ENCODE data around the gene DROSHA.
"Not testable (repeated sequence)": the region's sequence is repeated elsewhere in the genome, so short reads cannot be mapped to it uniquely, and the experiment has no call there.

DROSHA gene

DNA sequence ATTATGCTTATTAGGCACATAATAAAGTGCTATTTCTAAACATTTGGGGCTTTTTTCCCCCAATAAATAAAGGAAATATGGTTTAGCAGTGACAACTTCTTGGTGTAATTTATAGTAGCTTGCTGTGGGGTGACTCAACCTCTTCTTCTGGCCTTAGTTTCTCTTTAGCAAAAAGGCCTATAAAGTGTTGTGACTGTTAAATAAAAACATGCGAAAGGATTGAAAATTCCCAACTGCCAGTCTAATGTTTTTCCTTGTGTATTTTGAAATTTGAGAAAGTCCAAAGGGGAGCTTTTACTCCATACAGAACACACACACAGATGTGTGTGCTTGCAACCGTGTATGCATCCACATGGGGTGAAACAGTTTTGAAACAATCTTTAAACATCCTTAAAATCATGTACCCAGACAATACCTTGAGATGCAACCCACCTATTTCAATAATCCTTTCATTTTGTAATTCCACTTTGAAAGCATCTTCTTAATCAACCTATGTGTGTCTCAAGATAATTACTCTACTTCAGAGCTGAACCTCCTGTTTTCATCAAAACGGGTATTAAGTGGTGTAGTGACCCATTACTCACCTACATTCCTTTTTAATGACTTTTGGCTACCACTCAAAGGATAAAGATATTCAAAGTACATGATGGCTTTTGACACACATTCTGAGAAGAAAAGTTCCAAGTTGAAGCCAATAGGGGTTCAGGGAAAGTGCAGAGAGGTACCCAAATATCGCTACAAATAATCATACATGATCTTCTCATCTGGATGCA is 123.8 kb downstream of the DROSHA start:
- H3K4me3 ChIP-seq (ENCODE audit: low read length): no peak overlapping the region
- TF ChIP-seq ZNF274 (IDR thresholded peaks at IDR 0.05; ENCODE audit: low read depth, low read length): no peak

DNA sequence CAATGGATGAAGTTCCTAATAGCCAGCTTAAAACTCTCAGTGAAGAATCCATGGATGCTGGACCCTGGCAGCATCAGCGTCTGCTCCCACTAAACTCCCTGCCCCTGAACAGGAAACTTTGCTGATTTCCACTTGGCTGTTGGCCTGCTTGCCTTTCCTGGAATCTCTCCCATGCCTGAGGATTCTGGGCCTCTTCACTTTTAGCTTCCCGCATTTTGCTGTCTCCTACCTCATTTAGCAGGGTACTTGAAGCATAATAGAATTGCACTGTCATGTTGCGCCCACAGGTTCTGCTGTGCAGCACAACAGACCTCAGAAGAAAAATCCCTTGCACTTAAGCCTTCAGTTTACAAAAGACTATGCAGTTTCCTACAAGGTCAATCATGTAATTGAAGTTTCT is 127.6 kb downstream of the DROSHA start:
- H3K4me3 ChIP-seq (ENCODE audit: low read length): no peak overlapping the region
- TF ChIP-seq ZNF274 (IDR thresholded peaks at IDR 0.05; ENCODE audit: low read depth, low read length): no peak

DNA sequence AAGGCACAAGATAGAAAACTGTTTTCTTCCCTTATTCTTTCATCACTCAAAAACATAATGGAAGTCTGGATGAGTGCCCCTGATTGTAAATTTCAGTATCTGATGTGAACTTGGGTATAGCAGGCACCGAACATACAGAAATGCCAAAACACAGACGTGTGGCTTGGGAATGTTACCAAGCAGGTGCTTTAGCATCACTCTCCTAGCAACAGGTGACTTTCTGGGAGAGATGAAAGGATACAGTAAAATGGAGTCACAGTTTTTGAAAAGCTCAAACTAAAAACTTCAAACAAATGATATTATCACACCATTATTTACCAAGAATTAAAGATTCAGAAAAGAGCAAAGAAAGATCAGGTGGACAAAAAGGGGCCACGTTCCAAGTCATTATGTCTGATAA is 130.2 kb downstream of the DROSHA start:
- TF ChIP-seq ZNF274 (IDR thresholded peaks at IDR 0.05; ENCODE audit: low read depth, low read length): no peak
- H3K4me3 ChIP-seq (ENCODE audit: low read length): no peak overlapping the region

DNA sequence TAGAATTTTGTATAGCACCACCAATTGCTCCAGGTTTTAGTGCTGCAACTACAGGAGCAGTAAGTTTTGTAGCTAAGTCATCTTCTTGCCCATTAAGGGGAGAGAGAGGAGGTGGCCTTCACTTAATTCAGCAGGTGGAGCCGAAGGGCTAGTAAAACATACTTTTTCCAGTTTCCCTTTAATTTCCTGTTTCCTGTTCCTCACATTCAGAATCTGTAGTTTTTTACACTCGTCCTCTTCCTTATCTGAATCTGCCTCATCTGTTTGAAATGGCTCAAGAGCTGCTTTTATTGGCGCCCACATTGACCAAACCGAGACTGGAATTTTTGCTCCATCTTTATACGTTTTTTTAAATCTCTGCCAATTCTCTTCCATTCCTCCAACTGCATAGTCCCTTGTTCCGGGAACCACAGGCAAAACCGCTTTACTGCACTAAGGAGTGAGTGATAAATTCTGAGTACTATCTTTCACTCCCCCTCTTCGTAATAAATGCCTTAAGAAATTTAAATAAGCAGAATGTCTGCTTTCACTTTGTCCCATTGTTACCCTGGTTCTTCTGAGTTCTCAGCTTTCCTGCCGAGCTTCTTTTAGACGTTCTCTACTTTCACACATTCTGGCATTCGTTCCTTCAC is 133.9 kb downstream of the DROSHA start:
- TF ChIP-seq ZNF274 (IDR thresholded peaks at IDR 0.05; ENCODE audit: low read depth, low read length): no peak
- no peak overlapping the region for H3K4me3 ChIP-seq (ENCODE audit: low read length)

DNA sequence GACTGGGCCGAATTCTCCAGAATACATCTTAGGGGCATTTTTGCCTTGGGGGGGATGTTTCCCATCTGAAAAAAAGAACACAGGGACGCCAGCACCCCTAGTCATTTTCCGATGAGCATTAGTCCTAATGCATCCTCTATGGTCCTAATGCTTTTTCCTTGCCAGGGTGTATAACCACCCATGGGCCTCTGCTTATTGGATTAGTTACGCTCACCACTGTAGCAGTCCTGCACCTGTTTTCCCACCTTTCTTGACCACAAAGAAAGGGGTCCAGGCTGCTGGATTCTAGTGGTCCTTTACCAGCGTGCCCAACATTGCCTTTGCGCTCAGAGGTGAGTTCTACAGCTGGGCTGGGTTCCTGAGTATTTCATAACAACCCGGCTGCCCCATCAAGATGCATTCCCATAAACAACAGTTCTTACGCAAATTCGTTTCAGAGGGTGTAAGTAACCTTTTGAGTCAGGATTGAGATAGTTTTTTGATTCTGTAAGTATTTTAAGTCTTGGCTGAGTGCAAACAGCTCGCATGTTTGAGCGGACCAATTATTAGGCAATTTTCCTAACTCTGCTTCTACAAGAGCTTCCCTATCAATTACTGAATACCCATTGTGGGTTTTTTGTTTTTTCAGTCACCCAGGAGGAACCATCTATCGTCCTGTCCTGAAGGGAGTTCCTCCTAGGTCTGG is 135.1 kb downstream of the DROSHA start:
- TF ChIP-seq ZNF274 (IDR thresholded peaks at IDR 0.05; ENCODE audit: low read depth, low read length): no peak
- H3K4me3 ChIP-seq (ENCODE audit: low read length): no peak overlapping the region

DNA sequence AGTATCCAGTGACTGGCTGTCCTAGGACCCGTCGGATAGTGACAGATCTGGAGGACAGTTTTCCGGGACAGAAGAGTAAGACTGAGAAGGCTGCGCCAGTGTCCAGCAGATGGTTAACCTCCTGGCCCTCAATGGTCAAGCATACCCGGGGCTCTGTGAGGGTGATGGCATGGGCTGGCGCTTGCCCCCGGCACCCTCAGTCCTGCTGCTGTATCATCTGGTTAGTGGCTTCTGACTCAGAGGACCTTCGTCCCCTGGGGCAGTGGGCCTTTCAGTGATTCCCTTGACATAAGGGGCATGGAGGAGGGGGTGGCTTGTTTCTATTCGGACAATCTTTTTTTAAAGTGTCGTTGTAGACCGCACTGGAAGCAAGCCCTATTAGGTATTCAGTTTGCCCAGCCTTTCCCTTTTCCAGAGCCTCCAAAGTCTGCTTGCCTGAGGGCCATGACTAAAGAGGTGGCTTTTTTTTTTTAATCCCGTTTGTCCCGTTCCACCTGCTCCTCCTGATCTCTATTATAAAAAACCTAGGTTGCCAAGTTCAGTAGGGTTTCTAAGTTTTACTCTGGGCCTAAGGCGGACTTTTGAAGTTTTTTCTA is 136.3 kb downstream of the DROSHA start:
- H3K4me3 ChIP-seq (ENCODE audit: low read length): not testable (repeated sequence)

DNA sequence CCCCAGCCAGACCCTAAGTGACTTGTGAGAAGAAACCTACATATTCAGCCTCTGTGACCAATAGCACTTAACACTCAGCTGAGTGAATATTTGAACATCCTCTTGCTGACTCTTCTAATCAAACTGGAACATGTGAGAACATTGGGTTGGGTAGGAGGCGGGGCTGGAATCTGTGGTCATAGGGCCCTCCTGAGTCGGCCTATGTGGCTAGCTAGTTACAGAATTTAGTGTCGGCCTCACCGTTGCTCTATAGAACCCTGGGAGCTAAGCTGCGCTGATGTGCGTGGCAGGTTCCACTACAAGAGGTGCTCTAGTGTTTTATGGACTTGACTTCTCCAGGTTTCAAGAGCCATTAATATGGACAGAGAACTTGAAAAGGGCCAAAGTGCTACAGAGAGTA is 138.8 kb downstream of the DROSHA start:
- H3K4me3 ChIP-seq (ENCODE audit: low read length): no peak overlapping the region
- no peak for TF ChIP-seq ZNF274 (IDR thresholded peaks at IDR 0.05; ENCODE audit: low read depth, low read length)

DNA sequence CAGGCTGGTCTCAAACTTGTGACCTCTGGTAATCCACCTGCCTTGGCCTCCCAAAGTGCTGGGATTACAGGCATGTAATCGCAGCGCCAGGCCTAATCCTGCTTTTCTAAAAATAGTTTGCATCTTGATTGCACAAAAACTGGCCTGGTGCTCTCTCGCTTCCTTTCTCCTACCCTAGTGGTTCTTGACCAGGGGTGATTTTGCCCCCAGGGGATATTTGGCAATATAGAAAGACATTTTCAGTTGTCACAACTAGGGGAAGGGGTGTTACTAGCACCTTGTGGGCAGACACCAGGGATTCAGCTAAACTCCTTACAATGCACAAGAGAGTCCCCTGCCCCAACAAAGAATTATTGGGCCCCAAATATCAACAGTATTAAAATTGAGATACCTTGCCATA is 139.8 kb downstream of the DROSHA start:
- no peak overlapping the region for H3K4me3 ChIP-seq (ENCODE audit: low read length)
- TF ChIP-seq ZNF274 (IDR thresholded peaks at IDR 0.05; ENCODE audit: low read depth, low read length): no peak

DNA sequence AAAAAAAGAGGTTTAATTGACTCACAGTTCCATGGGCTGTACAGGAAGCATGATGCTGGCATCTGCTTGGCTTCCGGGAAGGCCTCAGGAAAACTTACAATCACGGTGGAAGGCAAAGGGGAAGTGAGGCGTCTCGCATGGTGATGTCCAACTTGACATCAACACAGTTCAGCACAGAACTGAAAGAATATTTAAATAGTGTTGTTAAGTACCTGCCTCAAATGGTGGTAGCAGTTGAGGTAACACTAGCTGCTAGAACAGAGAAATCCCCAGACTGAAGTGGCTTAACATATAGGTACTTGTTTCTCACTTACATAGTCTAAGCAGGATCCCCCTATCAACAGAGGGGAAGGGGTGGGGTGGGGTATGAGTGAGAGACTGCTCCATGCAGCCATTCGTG is 141.6 kb downstream of the DROSHA start:
- no peak overlapping the region for H3K4me3 ChIP-seq (ENCODE audit: low read length)
- TF ChIP-seq ZNF274 (IDR thresholded peaks at IDR 0.05; ENCODE audit: low read depth, low read length): no peak

DNA sequence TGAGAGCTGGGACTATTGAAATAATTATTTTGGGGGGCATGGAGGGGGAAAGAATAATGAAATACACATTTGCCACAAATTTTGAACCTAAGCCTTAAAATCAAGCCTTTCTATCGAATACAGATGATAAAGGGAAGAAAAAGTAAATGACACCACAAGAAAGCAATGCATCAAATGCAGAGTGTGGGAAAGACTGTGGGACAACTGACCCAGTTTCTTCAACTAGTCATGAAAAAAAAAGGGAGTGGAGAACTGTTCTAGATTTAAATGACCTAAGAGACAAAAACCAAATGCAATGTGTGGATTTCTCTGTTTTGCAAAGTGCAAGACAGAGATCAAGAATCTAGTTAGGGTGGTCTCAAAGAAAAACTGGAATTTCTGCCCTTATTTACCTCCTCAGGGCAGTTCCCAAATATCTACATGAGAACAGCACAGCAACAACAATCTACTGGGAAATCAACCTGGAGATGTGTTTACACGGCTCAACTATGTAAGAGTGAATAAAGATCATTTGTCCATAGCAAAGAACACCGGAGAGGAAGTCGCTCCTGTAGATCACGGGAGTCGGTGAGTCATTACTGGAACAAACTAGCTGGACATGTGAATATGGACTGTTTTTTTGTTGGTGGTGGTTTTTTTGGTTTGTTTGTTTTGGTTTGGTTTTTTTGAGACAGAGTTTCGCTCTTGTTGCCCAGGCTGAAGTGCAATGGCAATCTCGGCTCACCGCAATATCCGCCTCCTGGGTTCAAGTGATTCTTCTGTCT is 145.9 kb downstream of the DROSHA start:
- H3K4me3 ChIP-seq (ENCODE audit: low read length): no peak overlapping the region
- no peak for TF ChIP-seq ZNF274 (IDR thresholded peaks at IDR 0.05; ENCODE audit: low read depth, low read length)

DNA sequence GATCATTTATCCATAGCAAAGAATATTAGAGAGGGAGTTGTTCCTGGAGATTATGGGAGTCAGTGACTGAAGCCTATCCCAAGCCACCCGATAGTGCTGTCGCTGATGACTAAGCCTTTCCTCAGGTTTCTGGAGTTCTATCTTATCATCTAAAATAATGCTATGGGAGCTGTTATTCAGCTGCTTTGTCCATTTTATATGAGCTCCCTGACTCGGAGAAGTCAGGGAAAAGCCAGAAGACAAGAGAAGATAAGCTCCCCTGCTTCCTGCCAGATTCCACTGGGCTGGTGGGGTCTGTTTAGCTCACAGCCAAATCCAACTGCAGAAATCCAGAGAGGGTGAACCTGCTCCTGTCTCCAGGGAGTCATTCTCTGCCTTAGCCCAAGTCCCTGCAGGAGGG is 148.2 kb downstream of the DROSHA start:
- no peak overlapping the region for H3K4me3 ChIP-seq (ENCODE audit: low read length)
- TF ChIP-seq ZNF274 (IDR thresholded peaks at IDR 0.05; ENCODE audit: low read depth, low read length): no peak

DNA sequence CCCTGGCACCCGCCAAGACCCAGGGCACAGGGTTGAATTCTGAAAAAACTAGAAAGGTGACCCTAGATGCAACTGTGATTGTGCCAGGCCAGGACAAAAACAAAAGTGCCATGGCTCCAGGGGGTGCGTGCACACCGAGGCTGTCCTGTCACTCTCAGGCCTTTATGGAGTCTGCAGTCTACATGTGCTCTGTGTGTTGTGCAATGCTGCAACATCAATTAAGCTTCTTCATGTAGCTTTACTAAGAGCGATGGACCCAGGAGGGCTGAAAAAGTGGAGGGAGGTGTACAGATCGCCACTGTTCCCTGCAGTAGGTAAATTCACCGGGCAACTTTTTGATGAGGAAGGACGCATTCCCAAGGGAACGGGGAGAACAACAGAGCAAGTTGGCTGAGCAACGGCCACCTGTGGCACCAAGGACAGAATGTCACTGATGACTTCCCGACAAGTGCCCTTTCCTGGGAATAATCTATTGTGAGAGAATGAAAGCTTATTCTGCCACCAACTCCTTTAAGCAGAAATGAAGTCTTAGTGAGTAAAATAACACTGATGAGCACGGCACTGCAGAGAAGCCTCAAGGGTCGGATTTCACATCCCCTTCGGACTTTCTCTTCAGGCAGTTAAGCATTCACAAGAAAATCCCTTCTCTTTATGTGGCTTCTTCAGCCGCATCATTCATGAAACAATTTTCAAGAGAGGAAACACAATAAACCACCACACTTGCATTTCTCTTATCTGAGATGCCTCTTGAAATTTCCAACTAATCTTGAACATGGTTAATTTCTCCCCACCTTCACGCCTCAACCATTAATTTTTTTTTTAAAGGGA is 149.6 kb downstream of the DROSHA start:
- no peak overlapping the region for H3K4me3 ChIP-seq (ENCODE audit: low read length)
- no peak for TF ChIP-seq ZNF274 (IDR thresholded peaks at IDR 0.05; ENCODE audit: low read depth, low read length)

DNA sequence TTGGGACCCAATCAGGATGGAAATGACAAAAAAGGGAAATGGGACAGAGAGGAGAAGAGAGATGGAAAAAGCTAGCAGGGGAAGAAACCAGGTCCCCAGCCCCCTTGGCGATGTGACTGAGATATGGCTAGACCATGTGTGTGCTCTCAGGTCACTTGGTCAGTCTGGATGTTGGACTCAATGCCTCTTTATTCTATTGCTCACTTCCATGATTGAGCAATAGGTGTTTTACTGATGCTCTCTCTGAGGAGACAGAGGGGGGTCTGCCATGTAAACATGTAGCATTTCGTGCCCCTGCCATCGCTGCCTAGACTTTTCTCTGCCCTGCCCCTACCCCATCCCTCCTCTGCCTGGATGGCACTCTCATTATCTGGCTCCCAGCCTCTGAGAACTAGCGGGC is 150.6 kb downstream of the DROSHA start:
- TF ChIP-seq ZNF274 (IDR thresholded peaks at IDR 0.05; ENCODE audit: low read depth, low read length): no peak
- H3K4me3 ChIP-seq (ENCODE audit: low read length): no peak overlapping the region

All from GM08714 (cell line).